HT-29 (cell line): Measurements from ENCODE around the gene SLC25A42. TPM values are rescaled to one million over a fixed set of nuclear protein-coding genes. Genes with fewer than 3 reads are reported as not detected.

Source experiments
- DNase-seq: peaks from one replicate; pipeline ENCODE4 v3.0.0-alpha.2; 2015; ENCODE audit warnings: low spot score
- total RNA-seq: library from RNA; depleted of rRNA; stranded (reverse); fragments of >200 nt; shearing (Covaris generic); gene quantifications from 2 replicates; pipeline ENCODE4 v1.2.3, GENCODE V29; 2014; rRNA removed

The SLC25A42 gene
- total RNA-seq, 1 experiment from 2014 or later = 2.4 TPM

DNA sequence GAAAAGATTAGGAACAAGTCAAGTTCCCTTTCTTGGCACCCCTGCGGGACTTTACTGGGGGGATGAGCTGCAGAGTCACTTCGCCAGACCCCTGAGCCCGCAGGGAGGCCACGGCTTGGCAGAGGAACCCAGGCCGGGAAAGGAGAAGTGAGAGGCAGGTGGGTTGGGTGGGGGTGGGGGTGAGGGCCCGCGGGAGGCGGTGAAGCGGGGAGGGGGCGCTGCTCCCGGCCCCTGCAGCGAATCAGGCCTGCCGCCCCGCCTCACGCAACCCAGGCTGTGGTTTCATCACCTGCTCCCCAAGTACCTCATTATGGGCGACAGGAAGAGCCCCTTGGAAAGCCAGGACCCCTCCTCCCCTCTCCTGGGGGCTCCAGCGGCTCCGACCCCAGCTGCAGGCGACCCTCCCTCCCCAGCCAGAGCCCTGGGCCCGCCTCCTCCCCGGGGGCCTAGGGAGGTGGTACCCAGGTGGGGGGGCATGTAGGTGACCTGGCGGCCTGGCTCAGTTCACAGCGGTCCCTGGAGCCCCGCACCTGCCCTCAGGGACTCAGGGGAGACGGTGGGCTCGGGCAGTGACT, 96.8 kb downstream of the SLC25A42 start:
- DNase-seq = no peak

DNA sequence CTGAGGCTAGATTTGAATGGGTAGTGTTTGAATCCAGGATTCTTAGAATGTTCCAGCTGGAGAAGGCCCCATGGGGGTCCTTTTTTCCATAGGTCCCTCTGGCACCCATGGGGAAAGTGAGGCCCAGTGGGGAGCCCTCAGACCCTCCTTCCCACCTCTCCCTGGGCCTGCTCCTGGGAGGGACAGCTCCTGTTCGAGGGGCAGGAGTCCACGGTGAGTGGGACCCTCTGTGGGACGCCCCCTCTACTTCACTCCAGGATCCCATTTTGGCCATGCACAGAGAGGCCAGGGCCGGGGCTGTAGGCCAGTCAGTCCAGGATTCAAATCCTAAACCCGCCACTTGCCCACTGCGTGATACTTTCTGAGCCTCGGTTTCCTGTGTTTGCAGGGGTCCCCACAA, 98.7 kb downstream of the SLC25A42 start:
- no peak for DNase-seq

Other genes starting within 250 kb of the SLC25A42 start
- 73.7 and 79.5 TPM in 2 replicates for gene UPF1, start 232.0 kb upstream of the SLC25A42 start, total RNA-seq
- gene CERS1, start 167.8 kb upstream of the SLC25A42 start, total RNA-seq = not detected in 2 replicates
- 290 and 317 TPM in 2 replicates for gene COPE, start 144.6 kb upstream of the SLC25A42 start, total RNA-seq
- gene DDX49, start 144.3 kb upstream of the SLC25A42 start, total RNA-seq = 69.4 and 81.8 TPM in 2 replicates
- 6.9 and 7.5 TPM in 2 replicates for gene HOMER3, start 122.8 kb upstream of the SLC25A42 start, total RNA-seq
- 35.7 and 37.7 TPM in 2 replicates for gene SUGP2, start 30.5 kb upstream of the SLC25A42 start, total RNA-seq
- 91.3 and 110 TPM in 2 replicates for gene ARMC6, start 30.4 kb upstream of the SLC25A42 start, total RNA-seq
- 59.0 and 63.8 TPM in 2 replicates for gene TMEM161A, start 74.5 kb downstream of the SLC25A42 start, total RNA-seq
- 0.38 and 0.55 TPM in 2 replicates for gene MEF2B, start 106.3 kb downstream of the SLC25A42 start, total RNA-seq
- gene BORCS8, start 128.2 kb downstream of the SLC25A42 start, total RNA-seq = 40.1 and 50.5 TPM in 2 replicates
- gene RFXANK, start 128.3 kb downstream of the SLC25A42 start, total RNA-seq = 75.0 and 89.8 TPM in 2 replicates
- gene NR2C2AP, start 139.4 kb downstream of the SLC25A42 start, total RNA-seq = 28.7 and 32.3 TPM in 2 replicates
- gene NCAN, start 148.0 kb downstream of the SLC25A42 start, total RNA-seq = not detected in 2 replicates
- not detected in 2 replicates for gene TM6SF2, start 209.3 kb downstream of the SLC25A42 start, total RNA-seq